RWPE2 (cell line): ENCODE results near the gene STT3B.

Source experiments
- ATAC-seq: fragments of 200-7000 bp; cut with Tn5 transposase; 3 replicates; pipeline ENCODE4 v1.9.1; 2021; ENCODE audit warnings: low read depth
- DNase-seq: peaks from one replicate; pipeline ENCODE4 v3.0.0-alpha.2; 2020; ENCODE audit warnings: low spot score
- H3K27ac ChIP-seq: fragments of 450-650 bp; 2 replicates; pipeline ENCODE4 v1.5.1; 2017; ENCODE audit warnings: mild to moderate bottlenecking; ENCODE audit not compliant: poor library complexity, severe bottlenecking
- H3K27me3 ChIP-seq: fragments of 250-450 bp; sonication (Bioruptor Pico); 2 replicates; pipeline ENCODE4 v1.5.1; 2021; ENCODE audit warnings: mild to moderate bottlenecking, moderate library complexity; ENCODE audit not compliant: insufficient read depth, poor library complexity, severe bottlenecking
- H3K36me3 ChIP-seq: fragments of 250-450 bp; sonication (Bioruptor Pico); 2 replicates; pipeline ENCODE4 v1.5.1; 2020; ENCODE audit warnings: low read depth, mild to moderate bottlenecking, moderate library complexity
- H3K4me1 ChIP-seq: fragments of 250-450 bp; sonication (Bioruptor Pico); 2 replicates; pipeline ENCODE4 v1.5.1; 2021; ENCODE audit warnings: mild to moderate bottlenecking, moderate library complexity; ENCODE audit not compliant: insufficient read depth, poor library complexity, severe bottlenecking
- H3K4me3 ChIP-seq: fragments of 250-450 bp; sonication (Bioruptor Pico); 2 replicates; pipeline ENCODE4 v1.5.1; 2021; ENCODE audit warnings: mild to moderate bottlenecking, moderate library complexity; ENCODE audit not compliant: severe bottlenecking
- H3K9me3 ChIP-seq: fragments of 250-450 bp; sonication (Bioruptor Pico); 2 replicates; pipeline ENCODE4 v1.5.1; 2021; ENCODE audit warnings: mild to moderate bottlenecking, moderate library complexity; ENCODE audit not compliant: severe bottlenecking
- TF ChIP-seq, protein P1 (sequence below): fragments of 450-650 bp; IDR thresholded peaks from one replicate; pipeline ENCODE4 v1.5.1; 2017; ENCODE audit warnings: mild to moderate bottlenecking, moderate library complexity; ENCODE audit not compliant: poor library complexity, severe bottlenecking

The STT3B gene

DNA sequence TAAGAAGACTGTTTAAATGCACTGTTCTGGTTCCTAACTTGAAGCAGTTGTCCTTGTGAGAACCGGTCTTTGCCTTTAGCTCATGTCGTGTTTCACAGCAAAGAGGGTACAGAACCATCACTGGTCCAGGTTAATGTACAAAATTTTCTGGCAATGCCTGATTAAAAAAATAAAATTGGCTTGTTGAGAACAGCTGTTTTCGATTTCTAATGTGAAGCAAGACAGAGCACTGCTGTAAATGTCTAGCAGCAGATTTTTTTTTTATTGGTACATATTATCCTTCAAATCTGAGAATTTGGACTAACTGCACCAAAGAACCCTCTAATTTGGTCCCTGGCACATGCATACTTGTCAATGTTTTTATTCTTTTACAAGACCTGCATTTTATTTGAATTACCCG is 103.3 kb downstream of the STT3B start:
- ATAC-seq (no peak), DNase-seq (no peak)
- Histone ChIP-seq H3K4me3 (no peak overlapping the region), H3K27me3 (no peaks in the 10 kb centered on the region), H3K36me3 (peaks cover 56% of the 10 kb centered on the region), H3K9me3 (no peaks in the 10 kb centered on the region), H3K27ac (no peak overlapping the region), H3K4me1 (peaks cover 4% of the 10 kb centered on the region)
- TF ChIP-seq, protein P1, sequence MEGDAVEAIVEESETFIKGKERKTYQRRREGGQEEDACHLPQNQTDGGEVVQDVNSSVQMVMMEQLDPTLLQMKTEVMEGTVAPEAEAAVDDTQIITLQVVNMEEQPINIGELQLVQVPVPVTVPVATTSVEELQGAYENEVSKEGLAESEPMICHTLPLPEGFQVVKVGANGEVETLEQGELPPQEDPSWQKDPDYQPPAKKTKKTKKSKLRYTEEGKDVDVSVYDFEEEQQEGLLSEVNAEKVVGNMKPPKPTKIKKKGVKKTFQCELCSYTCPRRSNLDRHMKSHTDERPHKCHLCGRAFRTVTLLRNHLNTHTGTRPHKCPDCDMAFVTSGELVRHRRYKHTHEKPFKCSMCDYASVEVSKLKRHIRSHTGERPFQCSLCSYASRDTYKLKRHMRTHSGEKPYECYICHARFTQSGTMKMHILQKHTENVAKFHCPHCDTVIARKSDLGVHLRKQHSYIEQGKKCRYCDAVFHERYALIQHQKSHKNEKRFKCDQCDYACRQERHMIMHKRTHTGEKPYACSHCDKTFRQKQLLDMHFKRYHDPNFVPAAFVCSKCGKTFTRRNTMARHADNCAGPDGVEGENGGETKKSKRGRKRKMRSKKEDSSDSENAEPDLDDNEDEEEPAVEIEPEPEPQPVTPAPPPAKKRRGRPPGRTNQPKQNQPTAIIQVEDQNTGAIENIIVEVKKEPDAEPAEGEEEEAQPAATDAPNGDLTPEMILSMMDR: no peak

DNA sequence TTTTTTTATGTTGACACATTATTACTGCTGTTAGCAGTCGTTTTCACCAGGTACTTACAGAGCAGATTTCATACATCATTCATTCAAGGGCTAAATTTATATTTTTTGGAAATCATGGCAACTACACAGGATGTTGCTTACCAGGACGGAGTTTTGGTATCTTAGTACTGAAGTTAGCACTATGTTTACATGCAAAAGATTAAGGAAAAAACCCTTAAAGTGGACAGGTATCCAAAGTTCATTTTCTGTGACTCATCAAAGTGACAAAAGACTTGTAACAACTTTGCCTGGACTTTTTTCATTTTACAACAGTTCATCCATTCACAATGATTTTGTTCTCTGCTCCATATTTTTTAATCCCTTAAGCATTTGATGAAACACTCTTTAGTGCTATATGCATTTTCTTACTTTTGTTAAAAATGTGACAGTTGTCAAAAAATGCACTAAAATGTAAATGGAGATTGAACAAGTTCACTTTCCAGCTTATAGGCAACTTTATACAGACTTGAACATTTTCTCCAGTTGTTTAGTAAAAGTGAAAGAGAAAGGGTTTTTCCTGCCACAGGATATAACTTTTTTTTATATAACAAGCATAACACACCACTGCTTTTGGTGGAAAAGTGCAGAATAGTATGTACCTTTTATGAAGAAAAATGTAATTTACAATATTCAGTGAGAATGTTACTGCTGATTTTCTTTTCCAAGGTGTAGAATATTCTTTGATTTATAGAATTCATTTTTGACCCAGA is 104.1 kb downstream of the STT3B start:
- ATAC-seq (no peak), DNase-seq (no peak)
- Histone ChIP-seq H3K9me3 (no peaks in the 10 kb centered on the region), H3K36me3 (peaks cover 50% of the 10 kb centered on the region), H3K4me3 (no peak overlapping the region), H3K4me1 (peaks cover 4% of the 10 kb centered on the region), H3K27ac (no peak overlapping the region), H3K27me3 (no peaks in the 10 kb centered on the region)
- TF ChIP-seq, protein P1: no peak

DNA sequence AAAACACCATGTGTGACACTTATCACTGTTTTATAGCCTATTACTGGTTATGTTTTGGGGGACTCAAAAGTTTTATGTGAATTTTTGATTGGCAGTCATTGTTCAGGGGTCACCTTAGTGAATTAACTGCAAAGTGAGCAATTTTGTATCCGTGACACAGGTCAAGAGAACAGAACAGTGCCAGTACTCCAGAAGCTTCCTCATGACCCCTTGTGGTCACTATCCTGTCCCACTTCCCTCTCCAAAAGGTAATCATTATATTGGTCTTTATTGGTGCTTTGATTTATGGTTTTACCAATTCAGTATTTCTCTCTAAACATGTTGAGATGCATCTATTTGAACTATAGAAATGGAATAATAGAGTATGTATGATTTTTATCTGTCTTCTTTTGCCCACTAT is 107.1 kb downstream of the STT3B start:
- DNase-seq (no peak), ATAC-seq (no peak; the same call in 2 of the 3 replicates)
- no peaks in the 10 kb centered on the region for H3K27me3 ChIP-seq
- no peak overlapping the region for H3K27ac ChIP-seq
- no peaks in the 10 kb centered on the region for H3K9me3 ChIP-seq
- no peaks in the 10 kb centered on the region for H3K4me1 ChIP-seq
- TF ChIP-seq, protein P1: no peak
- H3K36me3 ChIP-seq: peaks cover 29% of the 10 kb centered on the region
- no peak overlapping the region for H3K4me3 ChIP-seq

DNA sequence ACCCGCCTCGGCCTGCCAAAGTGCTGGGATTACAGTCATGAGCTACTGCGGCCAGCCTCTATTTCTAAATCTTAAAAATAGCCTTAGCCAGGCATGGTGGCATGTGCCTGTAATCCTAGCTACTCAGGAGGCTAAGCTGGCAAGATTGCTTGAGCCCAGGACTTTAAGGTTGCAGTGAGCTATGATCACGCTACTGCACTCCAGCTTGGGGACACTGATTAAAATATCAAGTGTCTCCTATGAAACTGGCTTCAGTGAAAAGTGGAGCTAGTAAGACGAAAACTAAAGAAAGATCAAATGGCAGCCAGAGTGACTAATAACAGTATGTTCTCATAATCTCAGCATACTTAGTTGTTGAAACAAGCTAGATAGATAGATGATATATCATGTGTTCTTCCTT is 112.5 kb downstream of the STT3B start:
- Histone ChIP-seq H3K4me1 (no peaks in the 10 kb centered on the region), H3K9me3 (no peaks in the 10 kb centered on the region)
- no peak for ATAC-seq

More for the DNA sequence above, 112.5 kb downstream of the STT3B start:
- H3K36me3 ChIP-seq: peaks cover 31% of the 10 kb centered on the region
- TF ChIP-seq, protein P1: no peak
- no peak overlapping the region for H3K4me3 ChIP-seq
- H3K27ac ChIP-seq: no peak overlapping the region
- no peak for DNase-seq
- no peaks in the 10 kb centered on the region for H3K27me3 ChIP-seq
